NCI-H128 (cell line): Measurements from ENCODE around the gene RASAL2.
"Not testable (repeated sequence)": the region's sequence is repeated elsewhere in the genome, so short reads cannot be mapped to it uniquely, and the experiment has no call there.

Experiments
- DNase-seq: peaks from one replicate; lab custom pipeline; 2025; ENCODE audit not compliant: unreplicated experiment; lab: John Stamatoyannopoulos, UW

Gene RASAL2

DNA sequence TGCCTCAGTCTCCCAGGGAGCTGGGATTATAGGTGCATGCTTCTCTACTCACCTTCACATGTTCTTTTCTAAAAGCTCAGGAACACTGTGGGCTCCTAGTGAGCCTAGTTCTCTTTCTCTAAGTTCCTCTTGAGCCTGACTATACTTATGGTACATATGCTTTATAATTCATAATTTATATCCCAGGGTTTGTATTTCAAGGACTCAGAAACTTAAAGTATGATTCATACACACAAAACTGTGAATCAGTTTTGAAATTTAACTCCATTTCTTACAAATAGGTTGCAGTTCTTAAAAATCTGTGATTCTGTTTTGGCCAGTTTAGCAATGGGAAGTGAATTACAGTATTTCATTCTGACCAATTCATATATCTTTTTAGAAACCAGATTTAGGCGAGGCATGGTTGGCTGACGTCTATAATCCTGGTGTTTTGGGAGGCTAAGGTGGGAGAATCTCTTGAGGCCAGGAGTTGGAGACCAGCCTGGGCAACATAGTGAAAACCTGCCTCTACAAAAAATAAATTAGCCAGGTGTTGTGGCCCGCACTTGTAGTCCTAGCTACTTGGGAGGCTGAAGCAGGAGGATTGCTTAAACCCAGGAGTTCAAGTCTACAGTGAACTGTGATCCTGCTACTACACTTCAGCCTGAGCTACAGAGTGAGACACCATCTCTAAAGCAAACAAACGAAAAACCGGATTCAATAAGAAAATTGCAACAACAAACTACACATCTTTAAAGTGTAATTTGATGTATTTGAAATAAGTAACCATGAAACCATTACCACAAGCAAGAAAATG lies 15.6 kb downstream of the RASAL2 start:
- DNase-seq = no peak

DNA sequence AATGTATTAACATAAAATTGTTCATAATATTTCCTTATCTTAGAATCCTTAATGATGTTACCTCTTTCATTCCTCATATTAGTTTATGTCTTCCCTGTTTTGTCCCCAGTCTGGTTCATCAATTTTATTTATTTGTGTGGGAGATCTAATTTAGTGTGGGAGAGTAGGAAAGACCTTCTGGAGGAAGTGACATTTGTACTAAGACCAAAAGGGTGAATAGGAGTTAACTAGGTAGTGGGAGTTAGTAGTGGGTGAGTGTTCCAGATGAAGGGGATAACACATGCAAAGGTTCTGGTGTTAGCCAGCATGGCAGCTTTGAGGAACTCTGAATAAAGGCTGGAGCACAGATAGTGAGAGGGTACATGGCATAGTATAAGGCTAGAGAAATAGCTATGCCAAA lies 21.4 kb downstream of the RASAL2 start:
- no peak for DNase-seq

DNA sequence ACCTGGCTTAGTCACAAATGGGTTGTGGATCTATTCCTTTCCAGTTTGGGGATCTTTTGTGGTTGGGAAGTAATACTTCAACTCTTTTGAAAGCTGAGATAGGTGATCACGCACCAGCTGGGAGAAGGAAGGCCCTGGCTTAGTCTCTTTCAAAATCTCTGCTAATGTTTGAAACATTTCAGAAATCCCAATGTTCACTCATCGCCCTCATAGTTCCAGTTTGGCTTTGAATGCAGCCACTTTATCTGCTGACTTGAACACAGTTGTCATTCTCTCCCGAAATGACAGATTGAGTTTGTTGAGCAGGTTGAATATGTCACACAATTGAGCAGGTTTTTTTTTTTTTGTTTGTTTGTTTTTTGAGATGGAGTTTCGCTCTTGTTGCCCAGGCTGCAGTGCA lies 24.6 kb downstream of the RASAL2 start:
- DNase-seq = no peak

DNA sequence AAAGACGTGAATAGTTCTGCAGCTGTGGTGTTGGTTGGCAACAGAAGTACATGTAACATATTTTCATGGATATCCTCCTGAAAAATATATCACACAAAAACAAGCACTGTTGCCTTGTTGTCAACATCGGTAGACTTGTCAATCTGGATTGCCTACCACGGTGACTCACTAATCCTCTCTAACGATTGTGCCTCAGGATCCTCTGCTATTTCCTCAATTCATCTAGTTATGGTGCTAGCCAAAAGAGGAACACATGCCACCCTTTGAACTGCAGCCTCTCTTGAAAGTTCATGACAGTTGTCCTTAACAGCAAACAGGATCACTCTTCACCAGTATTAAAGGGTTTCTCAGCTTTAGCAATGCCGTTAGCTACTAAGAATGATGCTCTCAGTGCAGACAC lies 25.7 kb downstream of the RASAL2 start:
- DNase-seq = no peak

DNA sequence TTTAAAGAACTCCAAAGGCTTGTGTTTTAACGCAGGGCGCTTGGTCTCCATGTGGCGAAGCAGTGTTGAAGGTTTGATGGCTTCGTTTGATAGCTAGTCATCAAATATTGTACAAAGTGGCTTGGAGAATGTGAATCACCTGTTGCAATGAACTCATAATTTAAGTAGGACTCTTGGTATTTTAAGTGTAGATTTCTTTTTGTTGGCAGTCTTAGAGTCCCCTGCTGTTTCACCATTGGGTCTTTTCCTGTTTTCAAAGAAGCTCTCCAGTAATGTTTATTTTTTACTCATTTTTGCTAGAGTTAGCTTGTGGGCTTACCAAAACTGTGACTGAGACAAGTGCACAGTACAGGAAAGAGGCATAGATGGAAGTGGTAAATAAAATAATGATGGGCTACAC lies 26.2 kb downstream of the RASAL2 start:
- DNase-seq = no peak

DNA sequence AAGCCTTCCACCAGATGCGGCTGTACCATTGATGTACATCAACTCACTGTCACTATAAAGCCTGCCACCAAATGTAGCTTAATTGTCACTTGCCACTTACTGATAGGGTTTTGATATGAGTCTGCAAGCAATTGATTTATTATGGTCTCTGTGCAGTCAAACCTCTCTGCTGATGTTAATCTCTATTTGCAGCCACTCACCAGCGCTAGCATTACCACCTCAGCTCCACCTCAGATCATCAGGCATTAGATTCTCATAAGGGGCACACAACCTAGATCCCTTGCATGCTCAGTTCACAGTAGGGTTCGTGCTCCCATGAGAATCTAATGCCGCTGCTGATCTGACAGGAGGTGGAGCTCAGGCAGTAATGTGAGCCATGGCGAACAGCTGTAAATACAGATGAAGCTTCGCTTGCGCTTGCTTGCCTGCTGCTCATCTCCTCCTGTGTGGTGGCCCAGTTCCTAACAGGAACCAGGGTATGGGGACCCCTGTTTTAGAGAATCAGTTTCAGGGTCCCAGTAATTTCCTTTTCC lies 26.7 kb downstream of the RASAL2 start:
- DNase-seq = not testable (repeated sequence)

DNA sequence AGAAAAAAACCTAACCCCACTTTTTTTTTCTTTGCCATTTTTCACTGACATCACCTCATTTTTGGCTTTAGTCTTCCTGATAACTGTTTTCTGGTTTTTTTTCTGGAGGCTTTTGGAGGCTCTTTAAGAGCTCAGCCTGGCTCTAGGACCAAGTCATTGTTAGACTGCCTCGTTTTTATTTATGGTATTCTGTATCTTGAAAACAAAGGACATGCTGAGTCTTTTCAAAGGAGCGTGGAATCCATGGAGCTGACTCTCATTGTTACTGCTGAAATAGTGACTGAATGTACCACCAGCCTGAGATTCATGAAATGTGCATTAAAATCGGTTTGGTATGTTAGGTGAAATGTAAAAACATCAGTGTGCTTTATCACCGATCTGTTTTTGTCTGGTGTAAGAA lies 28.0 kb downstream of the RASAL2 start:
- no peak for DNase-seq

DNA sequence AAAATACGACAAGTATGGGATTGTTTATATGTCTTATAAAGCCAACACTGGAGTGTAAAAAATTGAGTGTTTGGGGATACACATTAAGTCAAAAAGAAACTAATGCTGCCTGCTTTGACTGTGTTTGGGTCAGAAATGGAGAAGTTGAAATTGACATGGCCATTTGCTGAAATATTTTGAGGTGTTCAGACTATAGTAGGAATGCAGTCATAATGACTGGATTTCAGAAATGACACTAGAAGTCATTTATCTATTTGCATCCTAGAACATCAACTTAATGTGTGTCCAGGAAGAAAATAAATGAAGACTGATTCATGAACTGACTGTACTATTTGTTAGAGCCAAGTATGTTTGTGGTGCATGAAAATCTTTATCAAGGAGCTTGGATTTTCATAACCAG lies 28.4 kb downstream of the RASAL2 start:
- DNase-seq = no peak

DNA sequence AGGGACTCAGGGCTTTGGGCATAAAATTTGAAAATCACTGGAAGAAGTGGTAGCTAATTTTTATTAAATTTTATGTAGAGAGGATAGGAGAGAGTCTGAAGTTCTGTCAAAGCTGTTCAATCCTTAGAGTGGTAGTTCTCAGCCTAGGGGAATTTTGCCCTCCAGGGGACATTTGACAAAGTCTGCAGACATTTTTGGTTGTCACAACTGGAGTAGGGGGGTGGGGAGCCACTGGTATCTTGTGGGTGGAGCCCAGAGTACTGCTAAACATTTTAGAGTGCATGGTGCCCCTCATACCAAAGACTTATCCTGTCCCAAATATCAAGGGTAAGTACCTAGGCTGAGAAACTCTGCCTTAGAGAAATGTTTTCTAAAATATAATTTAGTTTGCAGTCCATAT lies 30.2 kb downstream of the RASAL2 start:
- no peak for DNase-seq

DNA sequence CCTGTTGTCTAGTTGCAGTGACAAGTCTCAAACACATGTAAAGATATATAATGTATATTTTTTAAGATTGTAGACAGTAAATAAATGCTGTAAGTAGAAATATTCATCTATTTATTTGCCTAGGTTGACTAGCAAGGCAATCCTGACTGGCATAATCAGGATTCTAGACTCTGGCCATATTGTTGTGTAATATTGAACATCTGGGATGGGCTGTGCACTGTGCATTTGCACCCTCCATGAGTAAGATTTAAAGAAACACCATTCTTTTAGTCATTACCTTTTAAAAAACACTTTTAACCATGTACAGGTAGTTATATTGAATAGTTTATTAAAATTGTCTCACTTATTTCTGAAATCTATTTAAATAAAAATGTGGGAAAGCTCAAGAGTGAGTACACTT lies 32.4 kb downstream of the RASAL2 start:
- no peak for DNase-seq

DNA sequence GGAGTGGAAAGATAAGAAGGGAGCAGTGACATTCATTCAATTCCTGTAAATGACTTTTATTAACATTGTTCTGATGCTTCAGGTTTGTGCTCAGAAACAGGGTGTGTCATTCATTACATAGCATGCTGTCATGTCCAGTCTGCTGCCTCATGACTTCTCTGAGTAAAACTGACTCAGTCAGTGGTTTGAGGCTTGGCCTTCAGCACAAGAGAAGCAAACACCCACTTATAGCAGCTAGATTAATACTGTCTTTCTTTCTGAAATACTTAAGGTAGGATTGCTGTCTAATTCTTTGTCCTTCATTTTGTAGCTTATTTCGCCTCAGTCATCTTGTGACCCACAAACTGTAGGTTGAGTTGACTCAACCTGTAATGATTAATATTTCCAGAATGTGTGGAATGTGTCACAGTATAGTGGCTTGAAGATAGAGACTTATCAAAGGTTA lies 32.9 kb downstream of the RASAL2 start:
- DNase-seq = no peak

DNA sequence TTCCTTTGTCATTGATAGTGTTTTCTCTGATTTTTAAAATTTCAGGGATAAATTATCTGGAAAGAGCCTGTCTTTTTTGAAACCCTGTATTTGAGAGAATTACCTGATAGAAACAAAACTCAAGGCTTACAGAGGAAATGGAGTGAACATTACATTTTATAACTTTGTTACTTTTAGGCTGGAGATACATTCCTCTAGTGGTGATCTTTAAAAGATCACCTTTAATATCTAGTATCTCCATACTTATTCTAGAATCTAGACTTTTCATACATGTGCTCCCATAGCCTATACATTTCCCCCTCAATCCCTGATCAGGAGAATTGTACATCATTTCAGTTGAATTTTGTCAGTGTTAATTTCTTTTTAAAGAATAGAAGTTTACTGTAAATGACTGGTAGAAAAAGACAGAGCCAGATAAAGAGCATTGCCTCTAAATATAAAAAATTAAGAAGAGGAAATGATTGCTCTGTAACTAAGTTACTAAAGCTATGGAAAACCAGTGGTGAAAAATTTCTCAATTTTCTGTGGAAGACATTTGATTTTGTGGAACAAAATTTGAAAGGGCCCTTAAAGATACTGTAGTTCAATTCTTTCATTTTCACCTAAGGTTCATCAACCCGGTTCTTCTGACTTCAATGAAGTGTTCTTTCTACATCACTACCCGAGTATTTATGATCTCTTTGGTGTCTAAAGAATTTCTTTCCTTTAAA lies 33.7 kb downstream of the RASAL2 start:
- DNase-seq = no peak

DNA sequence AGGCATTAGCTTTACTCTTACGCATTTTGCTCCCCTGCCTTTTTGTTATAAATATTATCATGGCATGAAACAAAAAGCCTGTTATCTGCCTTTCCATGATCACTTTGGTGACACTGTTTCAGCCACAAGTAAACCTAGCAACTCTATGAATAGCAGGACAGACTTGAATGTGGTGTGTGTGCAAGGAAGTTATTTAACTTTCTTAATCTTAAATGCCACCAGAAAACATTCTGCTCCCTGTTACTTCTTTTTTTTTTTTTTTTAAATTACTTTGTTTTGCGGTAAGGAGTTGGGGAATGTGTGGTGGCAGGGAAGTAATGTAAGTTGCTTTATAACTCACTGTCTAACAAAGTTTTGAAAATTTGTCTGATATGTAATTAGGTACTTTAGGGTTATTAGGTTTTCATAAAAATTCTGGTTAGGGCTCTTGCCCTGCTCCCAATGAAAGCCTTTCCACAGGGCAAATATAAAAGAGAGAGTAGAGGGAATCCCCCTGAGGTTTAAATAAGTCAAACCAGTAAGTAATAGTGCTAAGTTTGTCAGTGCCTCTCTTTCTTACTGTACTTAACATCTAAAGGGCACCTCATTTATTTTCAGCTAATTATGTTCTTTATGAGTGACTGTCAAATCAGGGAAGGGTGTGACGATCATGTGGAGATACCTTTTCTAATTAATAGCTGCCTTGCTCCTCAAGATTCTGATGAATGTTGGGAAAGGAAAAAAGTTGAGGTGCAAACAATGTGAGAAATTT lies 39.5 kb downstream of the RASAL2 start:
- no peak for DNase-seq

DNA sequence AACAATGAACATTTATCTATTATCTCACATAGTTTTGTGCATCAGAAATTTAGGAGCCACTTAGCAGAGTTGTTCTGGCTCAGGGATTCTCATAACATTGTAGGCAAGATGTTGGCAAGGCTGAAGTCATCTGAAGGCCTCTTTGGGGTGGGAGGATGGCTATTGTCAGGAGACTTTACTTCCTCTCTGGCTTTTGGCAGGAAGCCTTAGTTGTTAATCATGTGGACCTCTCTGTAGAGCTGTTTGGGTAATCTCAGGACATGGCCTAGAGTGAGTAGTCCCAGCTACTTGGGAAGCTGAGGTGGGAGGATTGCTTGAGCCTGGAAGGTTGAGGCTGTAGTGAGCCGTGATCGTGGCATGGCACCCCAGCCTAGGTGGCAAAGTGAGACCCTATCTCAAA lies 40.2 kb downstream of the RASAL2 start:
- no peak for DNase-seq

DNA sequence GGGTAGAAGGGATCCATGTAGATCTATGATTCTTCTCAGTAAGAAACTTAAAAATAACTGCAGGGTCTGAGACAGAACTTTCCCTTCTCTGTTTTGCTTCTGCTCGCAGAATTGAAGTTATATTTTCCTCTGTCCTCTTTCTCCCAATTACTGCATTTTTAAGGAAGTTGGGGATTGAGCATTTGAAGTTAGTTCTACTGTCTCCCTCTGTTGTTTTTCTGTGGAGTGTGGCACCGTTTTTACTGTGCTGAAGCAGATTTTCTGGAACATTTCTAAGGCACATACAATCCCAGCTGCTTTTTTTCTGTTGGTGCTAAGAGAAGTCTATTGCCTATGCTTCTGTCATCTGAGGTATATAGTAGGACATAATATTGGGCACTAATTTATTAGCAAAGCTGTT lies 43.3 kb downstream of the RASAL2 start:
- no peak for DNase-seq

DNA sequence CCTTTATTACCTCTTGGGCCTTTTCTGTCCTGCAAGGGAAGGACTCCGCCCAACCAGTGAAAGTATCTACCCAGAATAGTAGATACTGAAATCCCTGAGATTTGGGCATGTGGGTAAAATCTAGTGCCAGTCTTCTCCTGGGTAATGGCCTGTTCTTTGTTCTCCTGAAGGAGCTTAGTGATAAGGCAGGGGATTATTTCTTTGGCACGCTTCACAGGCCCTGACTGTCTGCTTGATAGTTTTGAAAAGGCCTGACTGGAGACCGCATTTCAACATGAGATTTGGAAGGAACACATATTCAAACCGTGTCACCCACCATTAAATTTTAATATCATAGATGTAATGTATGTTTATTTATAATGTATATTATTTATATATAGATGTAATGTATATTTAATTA lies 48.9 kb downstream of the RASAL2 start:
- no peak for DNase-seq

DNA sequence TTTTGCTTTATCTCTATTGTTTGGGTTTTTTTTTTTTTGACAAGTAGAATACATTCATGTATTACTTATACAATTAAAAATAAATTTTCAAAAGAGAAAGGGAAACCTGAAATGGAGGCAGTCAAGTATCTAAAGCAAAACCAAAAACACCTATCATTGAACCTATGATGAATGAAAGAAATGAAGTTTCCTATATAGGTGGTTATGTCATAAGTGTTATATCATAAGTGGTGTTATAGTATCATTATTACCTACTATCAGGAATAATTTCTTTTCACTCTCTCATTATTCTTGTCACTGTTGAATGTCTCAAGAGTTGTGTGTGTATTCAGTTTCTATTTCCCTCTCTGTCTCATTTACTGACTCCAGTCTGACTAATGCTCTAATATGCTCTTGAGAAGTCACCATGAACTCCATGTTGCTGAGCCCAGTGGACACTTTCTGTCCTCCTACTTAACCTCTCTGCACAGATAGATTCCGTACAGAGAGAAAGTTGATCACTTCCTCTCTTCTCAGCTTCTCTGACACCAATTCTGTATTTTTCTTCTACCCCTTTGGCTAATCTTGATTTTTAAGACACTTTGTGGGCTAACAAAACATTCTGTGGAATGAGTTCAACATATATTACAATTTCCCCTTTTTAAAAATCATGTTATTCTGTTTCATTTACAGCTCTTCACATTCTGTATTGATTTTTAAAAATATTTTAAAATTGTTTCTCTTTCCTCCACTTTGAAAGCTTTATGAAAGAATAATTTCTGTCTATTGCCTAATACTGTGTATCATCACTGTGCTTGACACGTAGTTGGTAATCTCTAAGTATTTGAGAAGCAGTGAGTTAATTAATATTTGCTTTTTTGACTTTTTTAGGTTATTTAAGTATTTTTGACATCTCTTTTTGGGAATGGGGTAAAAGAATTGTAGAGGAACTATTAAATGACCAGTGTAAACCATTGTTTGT lies 50.1 kb downstream of the RASAL2 start:
- no peak for DNase-seq

DNA sequence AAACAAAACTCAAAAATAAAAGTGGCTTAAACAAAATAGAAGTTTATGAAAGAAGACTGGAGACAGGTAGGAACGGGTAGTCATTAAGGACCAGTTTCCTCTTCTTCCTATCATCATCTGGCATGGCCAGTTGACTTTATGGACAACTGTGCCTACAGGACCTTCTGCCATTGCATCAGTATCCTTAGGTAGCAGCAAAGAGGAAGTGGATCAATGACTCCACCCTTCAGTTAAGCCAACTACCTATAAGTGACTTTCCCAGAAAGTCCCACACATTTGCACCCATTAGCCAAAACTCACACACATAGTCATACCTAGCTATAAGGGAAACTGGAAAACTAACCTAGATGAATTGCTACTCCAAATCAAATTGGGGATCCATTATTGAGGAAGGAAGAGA lies 51.7 kb downstream of the RASAL2 start:
- no peak for DNase-seq

DNA sequence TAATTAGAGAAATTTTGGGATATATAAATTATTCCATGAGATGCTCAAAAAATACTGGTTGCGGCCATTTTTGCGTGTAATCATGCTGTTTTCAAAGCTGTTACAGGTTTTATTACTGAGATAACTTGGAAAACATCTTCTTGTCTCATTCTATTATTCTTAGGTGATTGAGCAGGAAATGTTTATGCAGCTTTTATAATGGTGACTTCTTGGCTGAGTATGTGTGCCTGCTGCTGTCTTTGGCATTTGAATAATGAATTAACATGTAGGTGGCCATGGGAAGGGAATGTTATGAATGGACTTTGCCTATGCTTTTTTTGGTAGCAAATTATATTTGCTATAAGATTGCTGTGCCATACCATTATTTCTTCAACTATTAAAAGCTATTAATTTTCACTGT lies 52.5 kb downstream of the RASAL2 start:
- no peak for DNase-seq

DNA sequence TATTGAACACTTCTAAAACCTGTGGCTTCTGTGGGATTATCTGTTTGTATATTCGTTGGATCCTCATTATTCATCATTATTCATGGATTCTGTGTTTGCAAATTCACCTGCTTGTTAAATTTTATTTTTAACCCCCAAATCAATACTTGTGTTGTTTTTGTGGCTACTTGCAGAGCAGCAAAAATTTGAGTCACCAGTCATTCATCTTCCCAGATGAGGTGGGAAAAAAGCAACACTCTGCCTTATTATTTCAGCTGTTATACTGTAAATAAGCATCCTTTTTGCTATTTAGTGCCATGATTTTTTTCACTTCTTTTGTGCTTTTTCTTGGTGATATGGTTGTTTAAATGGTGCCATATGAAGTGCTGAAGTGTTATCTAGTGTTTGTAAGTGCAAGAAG lies 56.7 kb downstream of the RASAL2 start:
- DNase-seq = no peak

DNA sequence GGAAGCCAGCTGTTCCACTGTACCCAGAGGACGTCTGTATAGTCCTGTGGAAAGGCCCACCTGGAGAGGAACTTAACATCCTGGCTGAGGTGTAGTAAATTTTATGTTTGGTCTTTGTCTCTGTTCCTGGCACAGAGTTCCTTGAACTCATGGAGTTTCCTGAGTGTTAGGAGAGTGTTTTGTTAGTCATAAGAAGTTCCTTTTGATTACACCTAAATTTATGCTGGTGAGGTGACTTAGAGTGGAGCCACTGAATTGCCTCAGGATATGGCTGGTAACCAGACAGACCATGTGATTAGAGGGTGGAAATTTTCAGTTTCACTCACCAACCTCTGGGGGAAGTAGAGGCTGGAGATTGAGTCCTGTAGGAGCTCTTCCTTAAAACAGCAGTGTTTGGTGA lies 57.9 kb downstream of the RASAL2 start:
- DNase-seq = no peak
